HCT116 (cell line): ENCODE results near the gene TSC22D3. TPM values are rescaled to one million over a fixed set of nuclear protein-coding genes. Genes with fewer than 3 reads are reported as not detected.

Source experiments
- ATAC-seq: fragments of 200-7000 bp; cut with Tn5 transposase; 2 replicates; pipeline ENCODE4 v1.9.1; 2020; ENCODE audit warnings: mild to moderate bottlenecking, moderate library complexity
- BruUV-seq: library from RNA; stranded (reverse); fragments of 400-500 nt; replicated peaks from 2 replicates; lab custom pipeline; 2021; lab: Mats Ljungman, UMichigan
- CTCF ChIA-PET: fragments of 300-600 bp; sonication (Branson Sonifier 250); formaldehyde crosslinking; loops from one replicate; lab custom pipeline; 2021; ENCODE audit warnings: antibody characterized with exemption; lab: Charles Lee
- POLR2A ChIA-PET: fragments of 300-600, 350-600 bp; sonication (Branson Sonifier 250); formaldehyde crosslinking; loops from one replicate; lab custom pipeline; 2021; ENCODE audit warnings: antibody characterized with exemption; lab: Charles Lee
- RAD21 ChIA-PET, 2 experiments: fragments of 300-600 bp; sonication (Branson Sonifier 250); formaldehyde crosslinking; loops; one replicate each; lab custom pipeline; 2023; ENCODE audit warnings: low total read pairs in 2 of 2; ENCODE audit not compliant: uncharacterized antibody in 2 of 2, unreplicated experiment in 2 of 2, low non-redundant PET in 1 of 2; lab: Charles Lee
- DNase-seq: peaks from one replicate; pipeline ENCODE4 v3.0.0-alpha.2; 2010; ENCODE audit warnings: low read depth, low spot score
- H2AFZ ChIP-seq: fragments of 200-600 bp; shearing (Covaris generic), sonication (generic); 2 replicates; pipeline ENCODE4 v1.6.1; 2017; ENCODE audit warnings: low read depth, mixed run types, mixed read lengths, antibody characterized with exemption, low read length; ENCODE audit not compliant: poor library complexity, severe bottlenecking
- H3K27ac ChIP-seq: 2 replicates; pipeline ENCODE4 v1.5.1; 2012; ENCODE audit warnings: low read depth, low read length
- H3K27me3 ChIP-seq: fragments of 200-600 bp; sonication (generic); 2 replicates; pipeline ENCODE4 v1.6.1; 2016; ENCODE audit warnings: mixed run types, low read length, mixed read lengths; ENCODE audit not compliant: insufficient read depth
- H3K36me3 ChIP-seq, 2 experiments: fragments of 200-500 bp in 1 of 2; fragments of 200-600 bp in 1 of 2; sonication (Bioruptor generic) in 1 of 2; sonication (generic) in 1 of 2; 2 replicates each; pipeline versions ENCODE4 v1.5.1 to v1.6.1; 2014 to 2016; ENCODE audit warnings: low read length in 2 of 2, inconsistent platforms in 1 of 2, mixed read lengths in 1 of 2, mixed run types in 1 of 2; ENCODE audit not compliant: insufficient read depth in 2 of 2, control insufficient read depth in 1 of 2
- H3K4me1 ChIP-seq, 2 experiments: fragments of 200-600 bp in 1 of 2; sonication (generic) in 1 of 2; 2 replicates each; pipeline versions ENCODE4 v1.5.1 to v1.6.1; 2012 to 2017; ENCODE audit warnings: low read length in 2 of 2, inconsistent platforms in 1 of 2, mild to moderate bottlenecking in 1 of 2, mixed read lengths in 1 of 2, mixed run types in 1 of 2, moderate library complexity in 1 of 2; ENCODE audit not compliant: insufficient read depth in 2 of 2, control insufficient read depth in 1 of 2
- H3K4me2 ChIP-seq: fragments of 200-600 bp; sonication (generic); 2 replicates; pipeline ENCODE4 v1.6.1; 2017; ENCODE audit warnings: mixed run types, low read length, mixed read lengths
- H3K4me3 ChIP-seq, 2 experiments: fragments of 200-600 bp in 1 of 2; sonication (generic) in 1 of 2; replicated peaks in 1 of 2; 2 replicates each; pipeline ENCODE4 v1.5.1; 2011 to 2016; ENCODE audit warnings: low read length in 2 of 2, control low read depth in 1 of 2, low read depth in 1 of 2, mild to moderate bottlenecking in 1 of 2, mixed read lengths in 1 of 2, mixed run types in 1 of 2
- H3K79me2 ChIP-seq: fragments of 200-600 bp; sonication (generic); 2 replicates; pipeline ENCODE4 v1.6.1; 2017; ENCODE audit warnings: mild to moderate bottlenecking, mixed run types, low read length, moderate library complexity, mixed read lengths; ENCODE audit not compliant: insufficient read depth
- H3K9ac ChIP-seq: fragments of 200-600 bp; sonication (generic); 2 replicates; pipeline ENCODE4 v1.6.1; 2016; ENCODE audit warnings: low read length, mixed read lengths
- H3K9me2 ChIP-seq: fragments of 200-600 bp; sonication (generic), shearing (Covaris generic); 2 replicates; pipeline ENCODE4 v1.6.1; 2017; ENCODE audit warnings: mixed run types, mild to moderate bottlenecking, moderate library complexity; ENCODE audit not compliant: insufficient read depth
- H3K9me3 ChIP-seq, 2 experiments: fragments of 200-500 bp in 1 of 2; fragments of 200-600 bp in 1 of 2; sonication (Bioruptor generic) in 1 of 2; sonication (generic) in 1 of 2; 2 replicates each; pipeline ENCODE4 v1.6.1; 2014 to 2017; ENCODE audit warnings: low read length in 2 of 2, mixed read lengths in 2 of 2, inconsistent platforms in 1 of 2, low read depth in 1 of 2, mild to moderate bottlenecking in 1 of 2, mixed run types in 1 of 2, moderate library complexity in 1 of 2; ENCODE audit not compliant: control insufficient read depth in 1 of 2, insufficient read depth in 1 of 2
- H4K20me1 ChIP-seq: fragments of 200-600 bp; sonication (generic), shearing (Covaris generic); 2 replicates; pipeline ENCODE4 v1.6.1; 2017; ENCODE audit warnings: mixed run types, mild to moderate bottlenecking, moderate library complexity; ENCODE audit not compliant: insufficient read depth
- CBX3 ChIP-seq: IDR thresholded peaks from 2 replicates; pipeline ENCODE4 v1.6.1; 2012; ENCODE audit warnings: low read depth
- EGR1 ChIP-seq: IDR thresholded peaks from 2 replicates; pipeline ENCODE4 v1.6.1; 2012; ENCODE audit warnings: low read depth
- ELF1 ChIP-seq: IDR thresholded peaks from 2 replicates; pipeline ENCODE4 v1.6.1; 2012; ENCODE audit warnings: low read depth, borderline replicate concordance
- EZH2phosphoT487 ChIP-seq: fragments of 200-600 bp; IDR thresholded peaks from 2 replicates; pipeline ENCODE4 v1.6.1; 2018; ENCODE audit warnings: antibody characterized with exemption, borderline replicate concordance
- JUND ChIP-seq: IDR thresholded peaks from 2 replicates; pipeline ENCODE4 v1.6.1; 2012
- POLR2A ChIP-seq: IDR thresholded peaks from 2 replicates; pipeline ENCODE4 v1.7.0; 2011; ENCODE audit warnings: borderline replicate concordance; ENCODE audit not compliant: insufficient read depth, insufficient read length; ENCODE audit errors: extremely low read depth
- POLR2AphosphoS5 ChIP-seq: IDR thresholded peaks from 2 replicates; pipeline ENCODE4 v1.6.1; 2011; ENCODE audit warnings: mild to moderate bottlenecking, low read depth, low read length, moderate library complexity
- RAD21 ChIP-seq: IDR thresholded peaks from 2 replicates; pipeline ENCODE4 v1.6.1; 2012; ENCODE audit warnings: low read depth, mild to moderate bottlenecking
- SIN3A ChIP-seq: IDR thresholded peaks from 2 replicates; pipeline ENCODE4 v1.6.1; 2012; ENCODE audit warnings: low read depth
- SP1 ChIP-seq: IDR thresholded peaks from 2 replicates; pipeline ENCODE4 v1.6.1; 2012; ENCODE audit warnings: low read depth
- SRF ChIP-seq: IDR thresholded peaks from 2 replicates; pipeline ENCODE4 v1.6.1; 2012; ENCODE audit warnings: low read depth
- YY1 ChIP-seq: IDR thresholded peaks from 2 replicates; pipeline ENCODE4 v1.6.1; 2011; ENCODE audit warnings: low read length, low read depth, moderate library complexity, mild to moderate bottlenecking; ENCODE audit not compliant: insufficient replicate concordance; ENCODE audit errors: extremely low read depth
- ZFX ChIP-seq: fragments of 450-650 bp; IDR thresholded peaks from 2 replicates; pipeline ENCODE4 v1.6.1; 2017
- ZNF274 ChIP-seq: fragments of 200-500 bp; sonication (Bioruptor generic); IDR thresholded peaks from 2 replicates; pipeline ENCODE4 v1.6.1; 2014; ENCODE audit warnings: mild to moderate bottlenecking, low read depth, low read length, inconsistent platforms
- intact Hi-C: fragments of 100-400 bp; cut with micrococcal nuclease; formaldehyde crosslinking; loops from 2 replicates; pipeline ENCODE4 v1.10.0; 2022
- total RNA-seq: library from RNA; stranded (reverse); gene quantifications from one replicate; pipeline ENCODE4 v1.2.1, GENCODE V29; 2021; ENCODE audit not compliant: unreplicated experiment
- TF ChIP-seq, protein P1 (sequence below), 3 experiments: fragments of 200-600 bp in 1 of 3; sonication (generic) in 1 of 3; IDR thresholded peaks in 2 of 3; conservative IDR thresholded peaks in 1 of 3; 2 replicates each; pipeline ENCODE4 v1.5.1; 2012 to 2017; ENCODE audit warnings: low read depth in 2 of 3, low read length in 2 of 3, antibody characterized with exemption in 1 of 3, borderline replicate concordance in 1 of 3, control low read depth in 1 of 3, mild to moderate bottlenecking in 1 of 3, mixed read lengths in 1 of 3, mixed run types in 1 of 3, moderate library complexity in 1 of 3; ENCODE audit not compliant: insufficient read depth in 1 of 3
- TF ChIP-seq, protein P2 (sequence below): IDR thresholded peaks from 2 replicates; pipeline ENCODE4 v1.6.1; 2012; ENCODE audit warnings: low read depth
- TF ChIP-seq, protein P3 (sequence below): IDR thresholded peaks from 2 replicates; pipeline ENCODE4 v1.6.1; 2012

The TSC22D3 gene
- total RNA-seq, 1 experiment from 2014 or later: 24.6 TPM

DNA sequence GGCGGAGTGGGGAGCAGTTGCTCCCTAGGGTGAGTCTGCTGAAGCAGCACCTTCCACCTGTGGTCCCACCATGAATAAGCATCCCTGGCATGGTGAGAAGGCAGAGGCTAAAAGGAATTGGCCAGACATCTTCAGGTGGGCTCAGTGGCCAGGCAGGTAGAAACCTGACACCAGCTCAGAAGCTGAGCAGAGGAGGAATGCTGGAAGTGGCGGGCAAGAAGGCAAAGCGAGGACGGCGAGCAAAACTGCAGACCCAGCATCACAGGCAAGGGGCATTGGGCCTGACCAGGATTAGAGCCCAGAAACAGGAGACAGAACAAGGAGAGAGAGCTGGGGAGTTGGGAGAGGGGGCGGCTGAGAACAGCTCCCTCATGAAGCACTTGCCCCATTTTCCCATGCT is 25.3 kb downstream of the TSC22D3 start:
- intact Hi-C loops: no loop called here

More for the DNA sequence above, 25.3 kb downstream of the TSC22D3 start:
- ATAC-seq (no peak), DNase-seq (no peak)
- H4K20me1 ChIP-seq: no peaks in the 10 kb centered on the region
- BruUV-seq: no TSS peak
- no peak overlapping the region for H3K9ac ChIP-seq
- H3K9me3 ChIP-seq: no peaks in the 10 kb centered on the region
- no peak overlapping the region for H3K4me2 ChIP-seq
- H3K27me3 ChIP-seq: no peaks in the 10 kb centered on the region
- H3K27ac ChIP-seq: no peak overlapping the region
- POLR2A ChIA-PET: no interaction called here
- no peak overlapping the region for H3K4me3 ChIP-seq
- CTCF ChIA-PET: no interaction called here
- no peak overlapping the region for H2AFZ ChIP-seq
- H3K4me1 ChIP-seq: peaks cover 11 to 13% of the 10 kb centered on the region in 2 experiments; a peak in 3 of 4 replicates
- RAD21 ChIA-PET: no interaction called here
- H3K9me2 ChIP-seq: no peaks in the 10 kb centered on the region
- H3K36me3 ChIP-seq: no peaks in the 10 kb centered on the region
- no peaks in the 10 kb centered on the region for H3K79me2 ChIP-seq
- TF ChIP-seq SIN3A (no peak), SRF (no peak), SP1 (no peak), RAD21 (no peak), ZFX (no peak), JUND (no peak), YY1 (no peak), ELF1 (no peak), CBX3 (no peak), POLR2AphosphoS5 (no peak), POLR2A (no peak), ZNF274 (no peak), EGR1 (no peak), EZH2phosphoT487 (no peak)
- TF ChIP-seq, protein P1, sequence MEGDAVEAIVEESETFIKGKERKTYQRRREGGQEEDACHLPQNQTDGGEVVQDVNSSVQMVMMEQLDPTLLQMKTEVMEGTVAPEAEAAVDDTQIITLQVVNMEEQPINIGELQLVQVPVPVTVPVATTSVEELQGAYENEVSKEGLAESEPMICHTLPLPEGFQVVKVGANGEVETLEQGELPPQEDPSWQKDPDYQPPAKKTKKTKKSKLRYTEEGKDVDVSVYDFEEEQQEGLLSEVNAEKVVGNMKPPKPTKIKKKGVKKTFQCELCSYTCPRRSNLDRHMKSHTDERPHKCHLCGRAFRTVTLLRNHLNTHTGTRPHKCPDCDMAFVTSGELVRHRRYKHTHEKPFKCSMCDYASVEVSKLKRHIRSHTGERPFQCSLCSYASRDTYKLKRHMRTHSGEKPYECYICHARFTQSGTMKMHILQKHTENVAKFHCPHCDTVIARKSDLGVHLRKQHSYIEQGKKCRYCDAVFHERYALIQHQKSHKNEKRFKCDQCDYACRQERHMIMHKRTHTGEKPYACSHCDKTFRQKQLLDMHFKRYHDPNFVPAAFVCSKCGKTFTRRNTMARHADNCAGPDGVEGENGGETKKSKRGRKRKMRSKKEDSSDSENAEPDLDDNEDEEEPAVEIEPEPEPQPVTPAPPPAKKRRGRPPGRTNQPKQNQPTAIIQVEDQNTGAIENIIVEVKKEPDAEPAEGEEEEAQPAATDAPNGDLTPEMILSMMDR (IDR thresholded peaks at IDR 0.05 in 2 of 3, conservative IDR thresholded peaks at IDR 0.05 in 1 of 3; ENCODE audit: borderline replicate concordance in 1 of 3, insufficient read depth in 1 of 3, low read depth in 2 of 3, low read length in 2 of 3): no peak
- TF ChIP-seq, protein P2, sequence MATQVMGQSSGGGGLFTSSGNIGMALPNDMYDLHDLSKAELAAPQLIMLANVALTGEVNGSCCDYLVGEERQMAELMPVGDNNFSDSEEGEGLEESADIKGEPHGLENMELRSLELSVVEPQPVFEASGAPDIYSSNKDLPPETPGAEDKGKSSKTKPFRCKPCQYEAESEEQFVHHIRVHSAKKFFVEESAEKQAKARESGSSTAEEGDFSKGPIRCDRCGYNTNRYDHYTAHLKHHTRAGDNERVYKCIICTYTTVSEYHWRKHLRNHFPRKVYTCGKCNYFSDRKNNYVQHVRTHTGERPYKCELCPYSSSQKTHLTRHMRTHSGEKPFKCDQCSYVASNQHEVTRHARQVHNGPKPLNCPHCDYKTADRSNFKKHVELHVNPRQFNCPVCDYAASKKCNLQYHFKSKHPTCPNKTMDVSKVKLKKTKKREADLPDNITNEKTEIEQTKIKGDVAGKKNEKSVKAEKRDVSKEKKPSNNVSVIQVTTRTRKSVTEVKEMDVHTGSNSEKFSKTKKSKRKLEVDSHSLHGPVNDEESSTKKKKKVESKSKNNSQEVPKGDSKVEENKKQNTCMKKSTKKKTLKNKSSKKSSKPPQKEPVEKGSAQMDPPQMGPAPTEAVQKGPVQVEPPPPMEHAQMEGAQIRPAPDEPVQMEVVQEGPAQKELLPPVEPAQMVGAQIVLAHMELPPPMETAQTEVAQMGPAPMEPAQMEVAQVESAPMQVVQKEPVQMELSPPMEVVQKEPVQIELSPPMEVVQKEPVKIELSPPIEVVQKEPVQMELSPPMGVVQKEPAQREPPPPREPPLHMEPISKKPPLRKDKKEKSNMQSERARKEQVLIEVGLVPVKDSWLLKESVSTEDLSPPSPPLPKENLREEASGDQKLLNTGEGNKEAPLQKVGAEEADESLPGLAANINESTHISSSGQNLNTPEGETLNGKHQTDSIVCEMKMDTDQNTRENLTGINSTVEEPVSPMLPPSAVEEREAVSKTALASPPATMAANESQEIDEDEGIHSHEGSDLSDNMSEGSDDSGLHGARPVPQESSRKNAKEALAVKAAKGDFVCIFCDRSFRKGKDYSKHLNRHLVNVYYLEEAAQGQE: no peak
- TF ChIP-seq, protein P3, sequence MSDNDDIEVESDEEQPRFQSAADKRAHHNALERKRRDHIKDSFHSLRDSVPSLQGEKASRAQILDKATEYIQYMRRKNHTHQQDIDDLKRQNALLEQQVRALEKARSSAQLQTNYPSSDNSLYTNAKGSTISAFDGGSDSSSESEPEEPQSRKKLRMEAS: no peak
